SK-N-MC (cell line): ENCODE results near the gene CHAC2.

Source experiments
- EZH2 ChIP-seq: fragments of 200-600 bp; sonication (generic); IDR thresholded peaks from one replicate; pipeline ENCODE4 v1.6.1; 2017; ENCODE audit warnings: antibody characterized with exemption
- FOXP2 ChIP-seq: optimal IDR thresholded peaks from 2 replicates; pipeline ENCODE3; 2011; ENCODE audit warnings: mild to moderate bottlenecking, moderate library complexity; ENCODE audit not compliant: insufficient read depth; ENCODE audit errors: extremely low read length, control extremely low read depth
- POLR2AphosphoS5 ChIP-seq: IDR thresholded peaks from 2 replicates; pipeline ENCODE4 v1.6.1; 2012; ENCODE audit warnings: mild to moderate bottlenecking, low read depth, low read length, borderline replicate concordance

- TF ChIP-seq EZH2 (no peak), POLR2AphosphoS5 (no peak), FOXP2 (no peak)
Observed at GRCh38 chr2:53729143-53729762, 38.4 kb upstream of the CHAC2 start.
